HL-60 (cell line): ENCODE data around the gene GRID2.

Experiments
- DNase-seq, 2 experiments: peaks; one replicate each; pipeline ENCODE4 v3.0.0-alpha.2; 2010 to 2020; ENCODE audit warnings: low read depth in 1 of 2, low spot score in 1 of 2
- H3K27ac ChIP-seq: fragments of 250-450 bp; sonication (Bioruptor Pico); replicated peaks from 2 replicates; pipeline ENCODE4 v1.5.1; 2020; ENCODE audit warnings: mild to moderate bottlenecking, moderate library complexity
- H3K27me3 ChIP-seq: fragments of 250-450 bp; sonication (Bioruptor Pico); 2 replicates; pipeline ENCODE4 v1.5.1; 2021; ENCODE audit warnings: mild to moderate bottlenecking, moderate library complexity; ENCODE audit not compliant: insufficient read depth, poor library complexity, severe bottlenecking
- H3K4me3 ChIP-seq: replicated peaks from 2 replicates; pipeline ENCODE4 v1.5.1; 2011; ENCODE audit warnings: mild to moderate bottlenecking, control low read depth, low read length; ENCODE audit not compliant: insufficient read depth
- GABPA ChIP-seq: IDR thresholded peaks from 2 replicates; pipeline ENCODE4 v1.6.1; 2012; ENCODE audit warnings: low read depth
- POLR2AphosphoS5 ChIP-seq: IDR thresholded peaks from 2 replicates; pipeline ENCODE4 v1.6.1; 2012; ENCODE audit warnings: low read depth
- SPI1 ChIP-seq: IDR thresholded peaks from 2 replicates; pipeline ENCODE4 v1.6.1; 2012; ENCODE audit warnings: low read depth, mild to moderate bottlenecking, borderline replicate concordance
- TF ChIP-seq, protein P1 (sequence below): IDR thresholded peaks from 2 replicates; pipeline ENCODE4 v1.6.1; 2012; ENCODE audit warnings: low read depth; ENCODE audit not compliant: insufficient replicate concordance
- TF ChIP-seq, protein P2 (sequence below): IDR thresholded peaks from one replicate; pipeline ENCODE4 v1.5.1; 2011; ENCODE audit warnings: low read length, control low read depth, inconsistent platforms; ENCODE audit not compliant: insufficient read depth

The GRID2 gene

DNA sequence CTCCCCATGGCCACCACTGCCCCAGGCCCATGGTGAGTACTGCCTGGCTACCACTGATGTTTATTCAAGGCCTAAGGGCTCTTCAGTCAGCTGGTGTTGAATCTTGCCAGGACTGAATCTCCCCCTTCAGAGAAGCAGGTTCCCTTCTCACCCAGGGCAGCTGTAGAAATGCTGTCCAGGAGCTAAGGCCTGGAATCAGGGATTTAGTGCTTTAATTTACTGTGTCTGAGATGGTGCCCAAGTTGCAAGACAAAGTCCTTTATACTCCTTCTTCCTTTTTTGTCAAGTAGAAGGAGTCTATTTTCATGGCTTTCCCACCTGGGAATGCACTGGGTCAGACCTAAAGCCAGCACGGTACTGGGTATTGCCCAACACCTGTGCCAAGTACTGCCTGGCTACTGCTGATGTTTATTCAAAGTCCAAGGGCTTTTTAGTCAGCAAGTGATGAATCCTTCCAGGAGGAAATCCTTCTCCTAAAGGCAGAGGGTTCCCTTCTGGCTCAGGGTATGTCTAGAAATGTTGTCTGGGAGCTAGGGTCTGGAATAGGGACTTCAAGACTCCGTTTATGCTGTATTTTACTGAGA lies 1407.2 kb downstream of the GRID2 start:
- H3K27ac ChIP-seq: no peak overlapping the region
- H3K27me3 ChIP-seq: no peaks in the 10 kb centered on the region
- no peak overlapping the region for H3K4me3 ChIP-seq
- no peak for DNase-seq
- TF ChIP-seq POLR2AphosphoS5 (no peak), SPI1 (no peak), GABPA (no peak)
- TF ChIP-seq, protein P1, sequence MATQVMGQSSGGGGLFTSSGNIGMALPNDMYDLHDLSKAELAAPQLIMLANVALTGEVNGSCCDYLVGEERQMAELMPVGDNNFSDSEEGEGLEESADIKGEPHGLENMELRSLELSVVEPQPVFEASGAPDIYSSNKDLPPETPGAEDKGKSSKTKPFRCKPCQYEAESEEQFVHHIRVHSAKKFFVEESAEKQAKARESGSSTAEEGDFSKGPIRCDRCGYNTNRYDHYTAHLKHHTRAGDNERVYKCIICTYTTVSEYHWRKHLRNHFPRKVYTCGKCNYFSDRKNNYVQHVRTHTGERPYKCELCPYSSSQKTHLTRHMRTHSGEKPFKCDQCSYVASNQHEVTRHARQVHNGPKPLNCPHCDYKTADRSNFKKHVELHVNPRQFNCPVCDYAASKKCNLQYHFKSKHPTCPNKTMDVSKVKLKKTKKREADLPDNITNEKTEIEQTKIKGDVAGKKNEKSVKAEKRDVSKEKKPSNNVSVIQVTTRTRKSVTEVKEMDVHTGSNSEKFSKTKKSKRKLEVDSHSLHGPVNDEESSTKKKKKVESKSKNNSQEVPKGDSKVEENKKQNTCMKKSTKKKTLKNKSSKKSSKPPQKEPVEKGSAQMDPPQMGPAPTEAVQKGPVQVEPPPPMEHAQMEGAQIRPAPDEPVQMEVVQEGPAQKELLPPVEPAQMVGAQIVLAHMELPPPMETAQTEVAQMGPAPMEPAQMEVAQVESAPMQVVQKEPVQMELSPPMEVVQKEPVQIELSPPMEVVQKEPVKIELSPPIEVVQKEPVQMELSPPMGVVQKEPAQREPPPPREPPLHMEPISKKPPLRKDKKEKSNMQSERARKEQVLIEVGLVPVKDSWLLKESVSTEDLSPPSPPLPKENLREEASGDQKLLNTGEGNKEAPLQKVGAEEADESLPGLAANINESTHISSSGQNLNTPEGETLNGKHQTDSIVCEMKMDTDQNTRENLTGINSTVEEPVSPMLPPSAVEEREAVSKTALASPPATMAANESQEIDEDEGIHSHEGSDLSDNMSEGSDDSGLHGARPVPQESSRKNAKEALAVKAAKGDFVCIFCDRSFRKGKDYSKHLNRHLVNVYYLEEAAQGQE: no peak
- TF ChIP-seq, protein P2, sequence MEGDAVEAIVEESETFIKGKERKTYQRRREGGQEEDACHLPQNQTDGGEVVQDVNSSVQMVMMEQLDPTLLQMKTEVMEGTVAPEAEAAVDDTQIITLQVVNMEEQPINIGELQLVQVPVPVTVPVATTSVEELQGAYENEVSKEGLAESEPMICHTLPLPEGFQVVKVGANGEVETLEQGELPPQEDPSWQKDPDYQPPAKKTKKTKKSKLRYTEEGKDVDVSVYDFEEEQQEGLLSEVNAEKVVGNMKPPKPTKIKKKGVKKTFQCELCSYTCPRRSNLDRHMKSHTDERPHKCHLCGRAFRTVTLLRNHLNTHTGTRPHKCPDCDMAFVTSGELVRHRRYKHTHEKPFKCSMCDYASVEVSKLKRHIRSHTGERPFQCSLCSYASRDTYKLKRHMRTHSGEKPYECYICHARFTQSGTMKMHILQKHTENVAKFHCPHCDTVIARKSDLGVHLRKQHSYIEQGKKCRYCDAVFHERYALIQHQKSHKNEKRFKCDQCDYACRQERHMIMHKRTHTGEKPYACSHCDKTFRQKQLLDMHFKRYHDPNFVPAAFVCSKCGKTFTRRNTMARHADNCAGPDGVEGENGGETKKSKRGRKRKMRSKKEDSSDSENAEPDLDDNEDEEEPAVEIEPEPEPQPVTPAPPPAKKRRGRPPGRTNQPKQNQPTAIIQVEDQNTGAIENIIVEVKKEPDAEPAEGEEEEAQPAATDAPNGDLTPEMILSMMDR: no peak

DNA sequence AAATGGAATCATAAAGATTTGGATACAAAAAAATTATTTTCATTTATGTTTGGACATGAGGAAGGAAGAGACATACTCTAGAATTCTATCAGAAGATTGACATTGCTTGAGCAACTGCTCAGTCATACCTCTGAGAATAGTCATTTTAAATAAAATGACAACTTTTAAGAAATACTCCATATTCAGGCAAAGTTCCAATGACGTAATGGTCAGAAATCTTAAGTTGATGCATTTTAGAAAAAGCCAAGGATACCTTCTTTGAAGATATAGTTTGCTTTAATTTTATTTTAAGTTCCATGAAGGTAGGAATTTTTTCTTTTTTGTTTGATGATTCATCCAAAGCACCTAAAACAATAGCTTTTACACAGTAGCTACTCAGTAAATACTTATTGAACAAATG lies 1414.5 kb downstream of the GRID2 start:
- TF ChIP-seq, protein P2: no peak
- TF ChIP-seq, protein P1: no peak
- TF ChIP-seq SPI1 (no peak), GABPA (no peak), POLR2AphosphoS5 (no peak)
- no peak for DNase-seq
- Histone ChIP-seq H3K4me3 (no peak overlapping the region), H3K27ac (no peak overlapping the region), H3K27me3 (no peaks in the 10 kb centered on the region)

DNA sequence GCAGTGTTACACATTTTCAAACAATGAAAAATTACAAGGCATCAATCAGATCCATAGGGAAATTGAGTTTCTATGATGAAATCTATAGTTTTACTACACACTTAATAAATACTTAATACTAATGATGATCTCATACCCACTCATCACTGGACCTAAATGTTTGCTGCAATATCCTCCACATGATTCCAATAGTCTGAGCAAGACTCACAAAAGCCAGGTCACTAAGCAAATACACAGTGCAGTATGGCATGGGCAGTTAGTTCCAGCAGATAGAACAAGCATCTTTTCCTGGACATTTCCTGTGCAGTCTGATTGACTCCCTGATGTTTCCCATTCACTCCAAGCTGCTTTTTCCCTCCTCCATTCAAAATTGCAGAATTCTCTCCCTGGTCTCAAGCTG lies 1415.8 kb downstream of the GRID2 start:
- no peak for TF ChIP-seq POLR2AphosphoS5
- Histone ChIP-seq H3K27me3 (no peaks in the 10 kb centered on the region), H3K27ac (no peak overlapping the region), H3K4me3 (no peak overlapping the region)
- no peak for DNase-seq

DNA sequence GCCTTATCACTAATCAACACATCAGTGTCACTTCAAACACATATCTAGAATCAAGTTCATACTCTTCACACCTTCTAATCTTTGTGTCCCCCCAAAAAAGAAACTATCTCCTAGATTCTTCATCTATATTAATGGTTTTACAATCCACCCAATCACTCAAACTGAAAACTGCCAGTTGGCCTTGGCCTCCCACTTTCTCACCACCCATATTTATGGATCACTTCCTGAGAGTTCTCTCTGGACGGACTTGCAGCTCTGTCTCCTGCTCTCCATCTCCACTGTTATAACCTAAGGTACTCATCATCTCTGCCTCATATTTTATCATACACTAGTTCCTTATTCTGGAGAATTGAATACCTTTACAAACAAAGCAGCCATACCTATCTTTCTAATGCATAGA lies 1418.7 kb downstream of the GRID2 start:
- no peak for DNase-seq
- Histone ChIP-seq H3K27ac (no peak overlapping the region), H3K4me3 (no peak overlapping the region), H3K27me3 (no peaks in the 10 kb centered on the region)
- no peak for TF ChIP-seq POLR2AphosphoS5
- TF ChIP-seq, protein P1: no peak
- TF ChIP-seq, protein P2: no peak
- no peak for TF ChIP-seq GABPA
